Pancreas (tissue), 10 donors: ENCODE data around the gene KIR2DL1. TPM values are rescaled to one million over a fixed set of nuclear protein-coding genes. Genes with fewer than 3 reads are reported as not detected.
"Not testable (repeated sequence)": the region's sequence is repeated elsewhere in the genome, so short reads cannot be mapped to it uniquely, and the experiment has no call there.

Source experiments
- ATAC-seq, 4 donors: fragments of 200-7000 bp; cut with Tn5 transposase; one replicate each; pipeline versions ENCODE4 v1.8.0 to v1.9.1; 2020; ENCODE audit warnings: mild to moderate bottlenecking in 4 of 4, moderate library complexity in 4 of 4
- DNase-seq, 6 donors: peaks; one replicate each; pipeline ENCODE4 v3.0.0-alpha.2; 2020
- FAIRE-seq: peaks from 2 replicates; lab custom pipeline; 2012; peaks lifted over from hg19 to GRCh38; lab: Jason Lieb, UNC
- H3K27ac ChIP-seq, 4 donors: fragments of 200-600 bp; sonication (generic); 1 replicate in 3 of 4; 2 replicates in 1 of 4; pipeline versions ENCODE4 v1.5.0 to v1.8.0; 2020
- H3K27me3 ChIP-seq, 4 donors: fragments of 200-600 bp; one replicate each; pipeline ENCODE4 v1.8.0; 2021
- H3K36me3 ChIP-seq, 3 donors: fragments of 200-600 bp; sonication (generic) in 1 of 3; one replicate each; pipeline versions ENCODE4 v1.5.0 to v1.8.0; 2020 to 2021
- H3K4me1 ChIP-seq, 3 donors: fragments of 200-600 bp; one replicate each; pipeline ENCODE4 v1.8.0; 2021
- H3K4me3 ChIP-seq, 4 donors: fragments of 200-600 bp; sonication (generic) in 2 of 4; one replicate each; pipeline versions ENCODE4 v1.5.0 to v1.8.0; 2020 to 2021
- H3K9me3 ChIP-seq, 4 donors: fragments of 200-600 bp; one replicate each; pipeline ENCODE4 v1.8.0; 2021
- WGBS, 2 donors: extraction: QIAGEN DNeasy Blood & Tissue Kit; methylation state at CpG; one replicate each; pipeline ENCODE4 v1.1.7; 2013; 5-methylcytosine and 5-hydroxymethylcytosine counted together
- intact Hi-C, 3 donors: fragments of 100-400 bp; cut with DNase I; formaldehyde crosslinking; loops; one replicate each; pipeline versions ENCODE4 v1.11.1 to v1.14.2; 2022
- polyA plus RNA-seq, 2 donors: library from polyadenylated mRNA; stranded (reverse); fragments of 200-250 nt; gene quantifications; one replicate each; pipeline ENCODE4 v1.2.3, GENCODE V29; 2013
- total RNA-seq, 6 donors: library from RNA; stranded (reverse); fragmentation: NEBNext Ultra II Directional in 4 of 6; extraction: Animal tissue kit (Norgen Biotek cat#: 25700) in 4 of 6; gene quantifications; one replicate each; pipeline versions ENCODE4 v1.2.1 to v1.2.4, GENCODE V29; 2021 to 2023
- TF ChIP-seq, protein P1 (sequence below), 4 donors: fragments of 200-600 bp; sonication (generic) in 3 of 4; IDR thresholded peaks; one replicate each; pipeline versions ENCODE4 v1.5.0 to v1.8.0; 2021; ENCODE audit warnings: antibody characterized with exemption in 4 of 4
- donor health status: healthy with polysubstance abuse.
- donor health status: DM: no; HTN: no; CAD: no; lungs with moderate emphysema.
- donor health status: DM: no; HTN: no; CAD: no.
- donor health status: control.
- donor health status: control.
- donor health status: Bipolar disorder and iron deficiency.
- donor health status: DM: yes; HTN: yes; CAD: no.
- donor health status: DM: no; HTN: no; CAD: no.
- donor health status: DM: no; HTN: no; CAD: no.
- donor health status: DM: yes; HTN: yes; CAD: no.

Gene KIR2DL1
- total and polyA plus RNA-seq, 8 donors = not detected

DNA sequence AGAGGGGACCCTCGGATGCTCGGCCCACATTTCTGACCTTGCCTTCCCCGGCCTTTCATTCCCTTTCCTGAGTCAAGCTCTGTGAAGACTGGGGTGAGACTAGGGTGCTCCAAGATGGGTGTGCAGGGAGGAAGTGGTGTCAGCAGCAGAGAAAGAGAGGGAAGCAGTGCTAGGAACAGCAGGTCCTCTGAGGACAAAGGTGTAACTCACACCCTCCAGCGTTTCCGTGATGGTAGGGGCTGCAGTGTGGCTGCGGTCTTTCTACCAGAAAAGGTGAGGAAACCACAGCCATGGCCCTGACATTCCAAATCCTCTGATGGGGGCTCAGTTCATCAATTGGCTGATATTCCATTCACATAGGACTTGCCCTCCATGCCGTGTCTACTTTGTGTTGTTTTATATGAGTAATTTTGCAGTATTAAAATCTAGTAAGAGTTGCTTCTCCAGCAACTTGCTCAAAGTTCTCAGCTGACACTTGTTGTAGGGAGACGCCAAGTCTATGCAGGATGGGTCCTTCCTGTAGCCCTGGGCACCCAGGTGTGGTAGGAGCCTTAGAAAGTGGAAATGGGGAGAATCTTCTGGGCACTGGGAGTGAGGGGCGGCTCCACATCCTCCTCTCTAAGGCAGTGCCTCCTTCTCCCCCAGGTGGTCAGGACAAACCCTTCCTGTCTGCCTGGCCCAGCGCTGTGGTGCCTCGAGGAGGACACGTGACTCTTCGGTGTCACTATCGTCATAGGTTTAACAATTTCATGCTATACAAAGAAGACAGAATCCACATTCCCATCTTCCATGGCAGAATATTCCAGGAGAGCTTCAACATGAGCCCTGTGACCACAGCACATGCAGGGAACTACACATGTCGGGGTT, 48.3 kb downstream of the KIR2DL1 start:
- Histone ChIP-seq H3K27ac (no peak overlapping the region), H3K4me3 (no peak overlapping the region), H3K27me3 (no peaks in the 10 kb centered on the region), H3K9me3 (no peaks in the 10 kb centered on the region), H3K36me3 (no peaks in the 10 kb centered on the region), H3K4me1 (no peaks in the 10 kb centered on the region)
- intact Hi-C loops = no loop called here
- ATAC-seq = no peak
- TF ChIP-seq, protein P1, sequence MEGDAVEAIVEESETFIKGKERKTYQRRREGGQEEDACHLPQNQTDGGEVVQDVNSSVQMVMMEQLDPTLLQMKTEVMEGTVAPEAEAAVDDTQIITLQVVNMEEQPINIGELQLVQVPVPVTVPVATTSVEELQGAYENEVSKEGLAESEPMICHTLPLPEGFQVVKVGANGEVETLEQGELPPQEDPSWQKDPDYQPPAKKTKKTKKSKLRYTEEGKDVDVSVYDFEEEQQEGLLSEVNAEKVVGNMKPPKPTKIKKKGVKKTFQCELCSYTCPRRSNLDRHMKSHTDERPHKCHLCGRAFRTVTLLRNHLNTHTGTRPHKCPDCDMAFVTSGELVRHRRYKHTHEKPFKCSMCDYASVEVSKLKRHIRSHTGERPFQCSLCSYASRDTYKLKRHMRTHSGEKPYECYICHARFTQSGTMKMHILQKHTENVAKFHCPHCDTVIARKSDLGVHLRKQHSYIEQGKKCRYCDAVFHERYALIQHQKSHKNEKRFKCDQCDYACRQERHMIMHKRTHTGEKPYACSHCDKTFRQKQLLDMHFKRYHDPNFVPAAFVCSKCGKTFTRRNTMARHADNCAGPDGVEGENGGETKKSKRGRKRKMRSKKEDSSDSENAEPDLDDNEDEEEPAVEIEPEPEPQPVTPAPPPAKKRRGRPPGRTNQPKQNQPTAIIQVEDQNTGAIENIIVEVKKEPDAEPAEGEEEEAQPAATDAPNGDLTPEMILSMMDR (IDR thresholded peaks at IDR 0.05) = no peak
- 57 to 68% methylated on average over 15 of the region's 15 CpGs for WGBS, 2 donors
- DNase-seq = no peak
- FAIRE-seq = no peak

DNA sequence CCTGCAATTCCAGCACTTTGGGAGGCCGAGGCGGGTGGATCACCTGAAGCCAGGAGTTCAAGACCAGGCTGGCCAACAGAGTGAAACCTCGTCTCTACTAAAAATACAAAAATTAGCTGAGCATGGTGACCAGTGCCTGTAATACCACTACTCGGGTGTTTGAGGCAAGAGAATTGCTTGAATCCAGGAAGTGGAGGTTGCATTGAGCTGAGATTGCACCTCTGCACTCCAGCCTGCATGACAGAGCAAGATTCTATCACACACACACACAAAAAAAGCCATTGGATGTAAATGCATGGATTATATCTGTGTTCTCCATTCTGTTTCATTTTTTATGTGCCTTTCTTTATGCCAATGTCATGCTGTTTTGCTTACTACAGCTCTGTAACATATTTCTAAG, 54.8 kb downstream of the KIR2DL1 start:
- H3K4me1 ChIP-seq, H3K27ac ChIP-seq, FAIRE-seq, H3K27me3 ChIP-seq, H3K36me3 ChIP-seq, H3K9me3 ChIP-seq, DNase-seq, ATAC-seq, intact Hi-C loops, H3K4me3 ChIP-seq: not testable (repeated sequence)
- WGBS, 2 donors = 27 to 47% methylated on average over 4 of the region's 4 CpGs

DNA sequence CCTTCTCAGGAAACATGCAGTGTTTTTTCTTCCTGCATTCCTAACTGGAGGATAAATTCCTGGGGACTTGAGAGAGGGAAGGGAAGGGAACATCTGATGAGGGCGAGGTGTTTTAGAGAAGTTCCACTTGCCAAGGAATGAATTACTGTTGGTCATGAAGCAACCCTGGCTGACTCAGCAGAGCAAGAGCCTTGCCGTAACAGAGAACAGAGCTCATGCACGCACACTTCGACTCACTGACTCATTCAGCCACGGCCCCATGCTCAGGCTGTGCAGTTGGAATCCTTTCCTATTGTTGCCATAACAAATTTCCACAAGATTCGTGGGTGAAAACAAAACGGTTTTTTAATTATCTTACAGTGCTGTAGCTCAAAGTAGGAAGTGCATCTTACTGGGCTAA, 55.7 kb downstream of the KIR2DL1 start:
- FAIRE-seq, H3K27me3 ChIP-seq, intact Hi-C loops, H3K4me1 ChIP-seq, H3K36me3 ChIP-seq, H3K9me3 ChIP-seq, DNase-seq, H3K27ac ChIP-seq, H3K4me3 ChIP-seq, ATAC-seq: not testable (repeated sequence)
- 41 to 56% methylated on average over 7 of the region's 7 CpGs for WGBS, 2 donors

DNA sequence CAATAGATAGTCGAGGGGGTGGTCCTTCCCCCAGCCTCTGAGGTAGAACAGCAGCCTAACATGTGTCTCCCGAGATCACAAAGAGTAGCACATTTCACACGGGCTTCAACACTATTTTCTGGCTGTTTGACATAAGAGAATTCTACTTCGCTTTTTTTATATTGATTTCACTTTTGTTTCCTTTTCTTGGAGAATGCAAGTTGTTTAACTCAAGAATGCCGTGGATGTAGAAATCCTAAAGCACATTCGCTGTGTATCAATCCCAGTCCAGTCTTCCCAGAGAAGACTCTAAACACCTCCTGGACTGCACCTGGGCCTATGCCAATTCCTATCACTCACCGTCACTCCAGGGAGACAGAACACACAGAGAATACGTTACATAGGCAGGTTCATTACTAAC, 58.5 kb downstream of the KIR2DL1 start:
- H3K36me3 ChIP-seq, H3K4me1 ChIP-seq, H3K27me3 ChIP-seq, DNase-seq, ATAC-seq, H3K9me3 ChIP-seq, H3K4me3 ChIP-seq, FAIRE-seq, intact Hi-C loops, H3K27ac ChIP-seq: not testable (repeated sequence)
- WGBS, 2 donors = 51 to 63% methylated on average over 6 to 7 of the region's 8 CpGs

DNA sequence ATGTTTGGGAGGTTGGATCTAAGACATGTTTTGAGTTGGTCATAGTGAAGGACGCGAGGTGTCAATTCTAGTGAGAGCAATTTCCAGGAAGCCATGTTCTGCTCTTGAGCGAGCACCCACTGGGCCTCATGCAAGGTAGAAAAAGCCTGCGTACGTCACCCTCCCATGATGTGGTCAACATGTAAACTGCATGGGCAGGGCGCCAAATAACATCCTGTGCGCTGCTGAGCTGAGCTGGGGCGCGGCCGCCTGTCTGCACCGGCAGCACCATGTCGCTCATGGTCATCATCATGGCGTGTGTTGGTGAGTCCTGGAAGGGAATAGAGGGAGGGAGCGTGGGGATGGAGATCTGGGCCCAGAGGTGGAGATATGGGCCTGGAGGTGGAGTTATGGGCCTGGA, 62.9 kb downstream of the KIR2DL1 start, which contains the start of gene KIR2DS4:
KIR2DS4 (plus strand) TSS at position 181 of the 400 bp plus-strand sequence.
- 82 to 93% methylated on average over 14 of the region's 14 CpGs for WGBS, 2 donors

More for the DNA sequence above, 62.9 kb downstream of the KIR2DL1 start, which contains the start of gene KIR2DS4:
- intact Hi-C loops, H3K9me3 ChIP-seq, H3K36me3 ChIP-seq, H3K4me1 ChIP-seq, ATAC-seq, FAIRE-seq, H3K27ac ChIP-seq, H3K27me3 ChIP-seq, H3K4me3 ChIP-seq, DNase-seq: not testable (repeated sequence)

Other genes with a start within 250 kb of the KIR2DL1 start
- 1 to 10 TPM in 3 of 6 donors, under 1 TPM in 3; 0.19 to 4.2 (median 0.89) TPM for gene LILRA2, start 196.0 kb upstream of the KIR2DL1 start, total RNA-seq
- under 1 TPM; 0.42 to 0.47 TPM for gene LILRA2, start 196.0 kb upstream of the KIR2DL1 start, polyA plus RNA-seq
- 1 to 10 TPM in 1 of 6 donors, under 1 TPM in 4, not detected in 1; 0.08 to 1.5 (median 0.69) TPM for gene LILRA1, start 176.2 kb upstream of the KIR2DL1 start, total RNA-seq
- gene LILRA1, start 176.2 kb upstream of the KIR2DL1 start, polyA plus RNA-seq = under 1 TPM; 0.19 to 0.23 TPM
- 1 to 10 TPM in 3 of 6 donors, under 1 TPM in 3; 0.51 to 8.8 (median 1.3) TPM for gene LILRB1, start 139.3 kb upstream of the KIR2DL1 start, total RNA-seq
- under 1 TPM; 0.56 to 0.57 TPM for gene LILRB1, start 139.3 kb upstream of the KIR2DL1 start, polyA plus RNA-seq
- 10 to 100 TPM in 1 of 6 donors, 1 to 10 TPM in 2, under 1 TPM in 3; 0.28 to 11.1 (median 1.1) TPM for gene LILRB4, start 106.8 kb upstream of the KIR2DL1 start, total RNA-seq
- 1 to 10 TPM in 1 of 2 donors, under 1 TPM in 1; 0.80 to 1.2 TPM for gene LILRB4, start 106.8 kb upstream of the KIR2DL1 start, polyA plus RNA-seq
- gene KIR3DL3, start 45.4 kb upstream of the KIR2DL1 start, total RNA-seq = not detected
- not detected for gene KIR3DL3, start 45.4 kb upstream of the KIR2DL1 start, polyA plus RNA-seq
- gene KIR2DL3, start 31.3 kb upstream of the KIR2DL1 start, total RNA-seq = not detected
- not detected for gene KIR2DL3, start 31.3 kb upstream of the KIR2DL1 start, polyA plus RNA-seq
- gene KIR2DL4, start 33.8 kb downstream of the KIR2DL1 start, total RNA-seq = under 1 TPM in 1 of 6 donors, not detected in 5; 0.12 TPM
- gene KIR2DL4, start 33.8 kb downstream of the KIR2DL1 start, polyA plus RNA-seq = not detected
- not detected for gene KIR3DL1, start 46.7 kb downstream of the KIR2DL1 start, total RNA-seq
- not detected for gene KIR3DL1, start 46.7 kb downstream of the KIR2DL1 start, polyA plus RNA-seq
- not detected for gene KIR2DS4, start 62.9 kb downstream of the KIR2DL1 start, total RNA-seq
- gene KIR2DS4, start 62.9 kb downstream of the KIR2DL1 start, polyA plus RNA-seq = not detected
- gene KIR3DL2, start 80.7 kb downstream of the KIR2DL1 start, total RNA-seq = not detected
- gene KIR3DL2, start 80.7 kb downstream of the KIR2DL1 start, polyA plus RNA-seq = not detected
- under 1 TPM in 2 of 6 donors, not detected in 4; 0.29 to 0.64 TPM for gene FCAR, start 104.4 kb downstream of the KIR2DL1 start, total RNA-seq
- gene FCAR, start 104.4 kb downstream of the KIR2DL1 start, polyA plus RNA-seq = under 1 TPM in 1 of 2 donors, not detected in 1; 0.07 TPM
- gene NCR1, start 136.4 kb downstream of the KIR2DL1 start, total RNA-seq = under 1 TPM in 1 of 6 donors, not detected in 5; 0.31 TPM
- not detected for gene NCR1, start 136.4 kb downstream of the KIR2DL1 start, polyA plus RNA-seq
- under 1 TPM in 1 of 6 donors, not detected in 5; 0.06 TPM for gene NLRP7, start 177.7 kb downstream of the KIR2DL1 start, total RNA-seq
- not detected for gene NLRP7, start 177.7 kb downstream of the KIR2DL1 start, polyA plus RNA-seq
- 1 to 10 TPM; 1.6 to 7.3 (median 4.4) TPM for gene NLRP2, start 196.6 kb downstream of the KIR2DL1 start, total RNA-seq
- gene NLRP2, start 196.6 kb downstream of the KIR2DL1 start, polyA plus RNA-seq = 10 to 100 TPM in 1 of 2 donors, under 1 TPM in 1; 0.34 to 17.5 TPM